ENCODE measurements around the gene TOMM5. TPM values are rescaled to one million over a fixed set of nuclear protein-coding genes. Genes with fewer than 3 reads are reported as not detected.

Gene TOMM5
- total RNA-seq, 4 donors from 2014 or later = 14.3 to 70.3 (median 63.1) TPM

- DNase-seq = no peak
- Histone ChIP-seq H3K27ac (no peak overlapping the region), H3K9me3 (no peaks in the 10 kb centered on the region), H3K4me3 (no peak overlapping the region), H3K4me1 (no peaks in the 10 kb centered on the region), H3K27me3 (no peaks in the 10 kb centered on the region), H3K36me3 (no peaks in the 10 kb centered on the region)
- 62 to 67% methylated on average over 1 of the region's 1 CpG for WGBS, 2 donors (ENCODE audit: low coverage in 1 of 2)
- intact Hi-C loops (cut with DNase I; ENCODE audit: low total_unique reads) (no loop called here), in situ Hi-C loops (cut with MboI; ENCODE audit: low pct_ligation_motif_present in 1 of 4, low pct_unique_long_range_greater_than_20kb in 1 of 4, low sequenced_read_pairs in 3 of 4) (no loop called here)
- TF ChIP-seq, protein P1, sequence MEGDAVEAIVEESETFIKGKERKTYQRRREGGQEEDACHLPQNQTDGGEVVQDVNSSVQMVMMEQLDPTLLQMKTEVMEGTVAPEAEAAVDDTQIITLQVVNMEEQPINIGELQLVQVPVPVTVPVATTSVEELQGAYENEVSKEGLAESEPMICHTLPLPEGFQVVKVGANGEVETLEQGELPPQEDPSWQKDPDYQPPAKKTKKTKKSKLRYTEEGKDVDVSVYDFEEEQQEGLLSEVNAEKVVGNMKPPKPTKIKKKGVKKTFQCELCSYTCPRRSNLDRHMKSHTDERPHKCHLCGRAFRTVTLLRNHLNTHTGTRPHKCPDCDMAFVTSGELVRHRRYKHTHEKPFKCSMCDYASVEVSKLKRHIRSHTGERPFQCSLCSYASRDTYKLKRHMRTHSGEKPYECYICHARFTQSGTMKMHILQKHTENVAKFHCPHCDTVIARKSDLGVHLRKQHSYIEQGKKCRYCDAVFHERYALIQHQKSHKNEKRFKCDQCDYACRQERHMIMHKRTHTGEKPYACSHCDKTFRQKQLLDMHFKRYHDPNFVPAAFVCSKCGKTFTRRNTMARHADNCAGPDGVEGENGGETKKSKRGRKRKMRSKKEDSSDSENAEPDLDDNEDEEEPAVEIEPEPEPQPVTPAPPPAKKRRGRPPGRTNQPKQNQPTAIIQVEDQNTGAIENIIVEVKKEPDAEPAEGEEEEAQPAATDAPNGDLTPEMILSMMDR (IDR thresholded peaks at IDR 0.05) = no peak
- TF ChIP-seq POLR2A (IDR thresholded peaks at IDR 0.05) = no peak
- no peak for TF ChIP-seq POLR2AphosphoS5 (IDR thresholded peaks at IDR 0.05)
- TF ChIP-seq EP300 (IDR thresholded peaks at IDR 0.05; ENCODE audit: low read depth) = no peak
These were observed 19.6 kb upstream of the TOMM5 start for GRCh38 chr9:37611961-37612360.

DNA sequence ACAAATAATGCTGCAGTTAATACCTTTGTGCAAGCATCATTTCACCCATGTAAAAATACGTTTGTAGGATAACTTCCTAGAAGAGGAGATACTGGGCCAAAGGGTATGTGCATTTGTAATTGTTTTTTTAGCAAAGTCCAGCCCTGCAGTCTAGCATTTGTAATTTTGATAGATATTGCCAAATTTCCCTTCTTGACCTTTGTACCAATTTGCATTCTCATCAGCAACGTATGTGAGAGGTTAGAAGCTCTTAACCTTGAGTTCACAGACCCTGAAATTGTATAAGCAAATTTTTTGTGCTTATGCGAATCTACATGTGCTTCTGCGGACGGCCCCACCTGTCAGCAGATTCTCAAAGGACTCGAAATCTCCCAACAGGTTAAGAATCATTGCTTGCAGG, 18.6 kb upstream of the TOMM5 start:
- TF ChIP-seq, protein P1 (IDR thresholded peaks at IDR 0.05) = no peak
- TF ChIP-seq POLR2A (IDR thresholded peaks at IDR 0.05) (no peak), EP300 (IDR thresholded peaks at IDR 0.05; ENCODE audit: low read depth) (no peak), POLR2AphosphoS5 (IDR thresholded peaks at IDR 0.05) (no peak)
- 65 to 77% methylated on average over 6 of the region's 6 CpGs for WGBS, 2 donors (ENCODE audit: low coverage in 1 of 2)

GRCh38 chr9:37609735-37610397, 17.5 kb upstream of the TOMM5 start:
- H3K9me3 ChIP-seq = no peaks in the 10 kb centered on the region
- no peak for DNase-seq
- WGBS, 2 donors (ENCODE audit: low coverage in 1 of 2) = 77 to 81% methylated on average over 3 to 6 of the region's 6 CpGs
- in situ Hi-C loops (cut with MboI; ENCODE audit: low pct_ligation_motif_present in 1 of 4, low pct_unique_long_range_greater_than_20kb in 1 of 4, low sequenced_read_pairs in 3 of 4) = no loop called here
- H3K27me3 ChIP-seq = no peaks in the 10 kb centered on the region
- no peaks in the 10 kb centered on the region for H3K4me1 ChIP-seq
- intact Hi-C loops (cut with DNase I; ENCODE audit: low total_unique reads) = no loop called here
- H3K36me3 ChIP-seq = no peaks in the 10 kb centered on the region
- no peak overlapping the region for H3K4me3 ChIP-seq
- TF ChIP-seq EP300 (IDR thresholded peaks at IDR 0.05; ENCODE audit: low read depth) (no peak), POLR2AphosphoS5 (IDR thresholded peaks at IDR 0.05) (no peak), POLR2A (IDR thresholded peaks at IDR 0.05) (no peak)
- TF ChIP-seq, protein P1 (IDR thresholded peaks at IDR 0.05) = no peak
- H3K27ac ChIP-seq = no peak overlapping the region

More for the DNA sequence above, 18.6 kb upstream of the TOMM5 start:
- no peaks in the 10 kb centered on the region for H3K36me3 ChIP-seq
- H3K27ac ChIP-seq = no peak overlapping the region
- no peaks in the 10 kb centered on the region for H3K9me3 ChIP-seq
- H3K27me3 ChIP-seq = no peaks in the 10 kb centered on the region
- no peaks in the 10 kb centered on the region for H3K4me1 ChIP-seq
- in situ Hi-C loops (cut with MboI; ENCODE audit: low pct_ligation_motif_present in 1 of 4, low pct_unique_long_range_greater_than_20kb in 1 of 4, low sequenced_read_pairs in 3 of 4) (no loop called here), intact Hi-C loops (cut with DNase I; ENCODE audit: low total_unique reads) (no loop called here)
- no peak for DNase-seq
- no peak overlapping the region for H3K4me3 ChIP-seq

GRCh38 chr9:37608250-37608649, 15.9 kb upstream of the TOMM5 start:
- Histone ChIP-seq H3K27ac (no peak overlapping the region), H3K4me1 (peaks cover 0 to 2% (median under 1%) of the 10 kb centered on the region in 4 donors), H3K9me3 (no peaks in the 10 kb centered on the region), H3K36me3 (no peaks in the 10 kb centered on the region), H3K4me3 (no peak overlapping the region), H3K27me3 (no peaks in the 10 kb centered on the region)
- TF ChIP-seq POLR2A (IDR thresholded peaks at IDR 0.05) = no peak
- no peak for DNase-seq
- intact Hi-C loops (cut with DNase I; ENCODE audit: low total_unique reads) (no loop called here), in situ Hi-C loops (cut with MboI; ENCODE audit: low pct_ligation_motif_present in 1 of 4, low pct_unique_long_range_greater_than_20kb in 1 of 4, low sequenced_read_pairs in 3 of 4) (no loop called here)

DNA sequence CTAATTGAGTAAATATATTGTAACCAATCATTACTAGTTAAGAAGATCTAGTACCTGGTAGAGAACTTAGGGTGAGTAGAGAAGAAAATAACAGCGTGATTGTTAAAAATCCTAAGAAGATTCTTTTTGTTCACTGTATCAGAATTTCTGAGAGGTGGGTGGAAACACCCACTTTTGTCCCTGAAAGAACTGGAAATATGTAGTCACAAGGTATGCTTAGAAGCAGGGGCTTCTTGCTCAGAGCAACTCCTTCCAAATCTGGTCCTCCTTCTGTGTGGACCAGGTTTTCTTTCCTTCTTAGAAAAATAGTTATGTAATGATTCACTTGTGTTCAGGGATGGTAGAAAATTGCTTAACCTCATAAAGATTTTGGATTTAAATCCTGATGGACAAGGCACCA, 11.9 kb upstream of the TOMM5 start:
- intact Hi-C loops (cut with DNase I; ENCODE audit: low total_unique reads) (no loop called here), in situ Hi-C loops (cut with MboI; ENCODE audit: low pct_ligation_motif_present in 1 of 4, low pct_unique_long_range_greater_than_20kb in 1 of 4, low sequenced_read_pairs in 3 of 4) (no loop called here)
- H3K36me3 ChIP-seq = no peaks in the 10 kb centered on the region
- TF ChIP-seq POLR2A (IDR thresholded peaks at IDR 0.05) (no peak), POLR2AphosphoS5 (IDR thresholded peaks at IDR 0.05) (no peak), EP300 (IDR thresholded peaks at IDR 0.05; ENCODE audit: low read depth) (no peak)
- TF ChIP-seq, protein P1 (IDR thresholded peaks at IDR 0.05) = no peak
- no peaks in the 10 kb centered on the region for H3K9me3 ChIP-seq
- 76 to 92% methylated on average over 1 of the region's 1 CpG for WGBS, 2 donors (ENCODE audit: low coverage in 1 of 2)
- no peak overlapping the region for H3K4me3 ChIP-seq
- no peak overlapping the region for H3K27ac ChIP-seq
- peaks cover 0 to 10% (median 3%) of the 10 kb centered on the region in 4 donors for H3K4me1 ChIP-seq
- no peak for DNase-seq
- no peaks in the 10 kb centered on the region for H3K27me3 ChIP-seq
